ENCODE measurements around the gene STARD3NL.
"Not testable (repeated sequence)": the region's sequence is repeated elsewhere in the genome, so short reads cannot be mapped to it uniquely, and the experiment has no call there.

Gene STARD3NL

GRCh38 chr7:38235606-38236005 lies 57.6 kb downstream of the STARD3NL start:
- DNase-seq (ENCODE audit: low read depth) = no peak
- no peak overlapping the region for H3K4me3 ChIP-seq (ENCODE audit: low read length)
- TF ChIP-seq, protein P1, sequence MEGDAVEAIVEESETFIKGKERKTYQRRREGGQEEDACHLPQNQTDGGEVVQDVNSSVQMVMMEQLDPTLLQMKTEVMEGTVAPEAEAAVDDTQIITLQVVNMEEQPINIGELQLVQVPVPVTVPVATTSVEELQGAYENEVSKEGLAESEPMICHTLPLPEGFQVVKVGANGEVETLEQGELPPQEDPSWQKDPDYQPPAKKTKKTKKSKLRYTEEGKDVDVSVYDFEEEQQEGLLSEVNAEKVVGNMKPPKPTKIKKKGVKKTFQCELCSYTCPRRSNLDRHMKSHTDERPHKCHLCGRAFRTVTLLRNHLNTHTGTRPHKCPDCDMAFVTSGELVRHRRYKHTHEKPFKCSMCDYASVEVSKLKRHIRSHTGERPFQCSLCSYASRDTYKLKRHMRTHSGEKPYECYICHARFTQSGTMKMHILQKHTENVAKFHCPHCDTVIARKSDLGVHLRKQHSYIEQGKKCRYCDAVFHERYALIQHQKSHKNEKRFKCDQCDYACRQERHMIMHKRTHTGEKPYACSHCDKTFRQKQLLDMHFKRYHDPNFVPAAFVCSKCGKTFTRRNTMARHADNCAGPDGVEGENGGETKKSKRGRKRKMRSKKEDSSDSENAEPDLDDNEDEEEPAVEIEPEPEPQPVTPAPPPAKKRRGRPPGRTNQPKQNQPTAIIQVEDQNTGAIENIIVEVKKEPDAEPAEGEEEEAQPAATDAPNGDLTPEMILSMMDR (conservative IDR thresholded peaks at IDR 0.05; ENCODE audit: low read depth, low read length) = no peak

DNA sequence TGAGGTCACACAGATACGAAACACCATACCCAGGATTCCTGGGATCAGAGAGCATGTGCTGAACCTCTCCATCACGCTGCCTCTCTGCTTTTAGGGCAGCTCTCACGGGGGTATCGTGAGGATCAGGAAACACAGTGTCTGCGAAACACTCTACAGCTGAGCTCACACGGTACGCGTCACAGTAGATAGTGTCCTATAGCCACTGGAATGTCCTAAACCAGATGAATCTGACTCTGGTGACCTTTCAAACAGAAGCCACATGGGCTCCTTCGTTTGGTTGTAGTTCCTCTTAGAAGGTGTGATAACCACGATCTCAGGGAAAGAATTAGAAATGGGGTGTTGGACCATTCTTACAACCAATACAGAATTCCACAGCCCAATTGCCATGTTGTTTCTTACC lies 61.1 kb downstream of the STARD3NL start:
- not testable (repeated sequence) for DNase-seq (ENCODE audit: low read depth); H3K4me3 ChIP-seq (ENCODE audit: low read length)

- TF ChIP-seq, protein P1 (conservative IDR thresholded peaks at IDR 0.05; ENCODE audit: low read depth, low read length) = no peak
- DNase-seq (ENCODE audit: low read depth) = no peak
- H3K4me3 ChIP-seq (ENCODE audit: low read length) = no peak overlapping the region
Observed at GRCh38 chr7:38241071-38241470, 63.0 kb downstream of the STARD3NL start.

DNA sequence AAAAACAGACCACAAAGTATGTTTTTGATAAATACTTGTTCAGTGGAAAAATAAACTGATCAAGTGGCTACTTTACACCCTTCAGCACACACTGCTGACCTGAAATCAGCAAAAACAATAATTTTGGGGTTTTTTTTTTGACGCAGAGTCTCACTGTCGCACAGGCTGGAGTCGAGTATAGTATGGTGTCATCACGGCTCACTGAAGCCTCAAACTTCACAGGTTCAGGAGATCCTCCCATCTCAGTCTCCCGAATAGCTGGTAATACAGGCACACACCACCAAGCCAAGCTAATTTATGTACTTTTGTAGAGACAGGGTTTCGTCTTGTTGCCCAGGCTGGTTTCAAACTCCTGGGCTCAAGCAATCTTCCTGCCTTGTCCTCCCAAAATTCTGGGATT lies 64.8 kb downstream of the STARD3NL start:
- H3K4me3 ChIP-seq (ENCODE audit: low read length) = no peak overlapping the region
- DNase-seq (ENCODE audit: low read depth) = no peak
- TF ChIP-seq, protein P1 (conservative IDR thresholded peaks at IDR 0.05; ENCODE audit: low read depth, low read length) = no peak

GRCh38 chr7:38243345-38243744 lies 65.3 kb downstream of the STARD3NL start:
- DNase-seq (ENCODE audit: low read depth); H3K4me3 ChIP-seq (ENCODE audit: low read length): not testable (repeated sequence)

- no peak for DNase-seq (ENCODE audit: low read depth)
- H3K4me3 ChIP-seq (ENCODE audit: low read length) = no peak overlapping the region
- TF ChIP-seq, protein P1 (conservative IDR thresholded peaks at IDR 0.05; ENCODE audit: low read depth, low read length) = no peak
Observed at GRCh38 chr7:38244516-38244915, 66.5 kb downstream of the STARD3NL start.

DNA sequence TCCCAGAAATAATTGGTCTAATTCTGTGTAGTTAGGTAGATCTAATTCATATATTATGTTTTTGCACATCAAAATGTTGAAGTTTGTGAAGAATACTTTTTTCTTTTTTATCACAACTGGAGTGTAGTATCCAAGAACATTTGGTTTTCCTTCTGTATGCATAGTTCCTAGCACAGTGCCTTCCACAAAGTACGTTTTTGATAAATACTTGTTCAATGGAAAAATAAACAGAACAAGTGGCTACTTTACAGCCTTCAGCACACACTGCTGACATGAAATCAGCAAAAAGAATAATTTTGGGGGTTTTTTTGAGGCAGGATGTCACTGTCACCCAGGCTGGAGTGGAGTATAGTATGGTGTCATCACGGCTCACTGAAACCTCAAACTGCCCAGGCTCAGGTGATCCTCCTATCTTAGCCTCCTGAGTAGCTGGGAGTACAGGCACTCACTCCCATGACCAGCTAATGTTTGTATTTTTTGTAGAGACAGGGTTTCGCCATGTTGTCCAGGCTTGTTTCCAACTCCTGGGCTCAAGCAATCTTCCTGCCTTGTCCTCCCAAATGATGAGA lies 67.4 kb downstream of the STARD3NL start:
- DNase-seq (ENCODE audit: low read depth) = no peak
- TF ChIP-seq, protein P1 (conservative IDR thresholded peaks at IDR 0.05; ENCODE audit: low read depth, low read length) = no peak

GRCh38 chr7:38248069-38248567 lies 70.1 kb downstream of the STARD3NL start:
- H3K4me3 ChIP-seq (ENCODE audit: low read length) = no peak overlapping the region
- no peak for DNase-seq (ENCODE audit: low read depth)

More for the DNA sequence above, 67.4 kb downstream of the STARD3NL start:
- no peak overlapping the region for H3K4me3 ChIP-seq (ENCODE audit: low read length)

DNA sequence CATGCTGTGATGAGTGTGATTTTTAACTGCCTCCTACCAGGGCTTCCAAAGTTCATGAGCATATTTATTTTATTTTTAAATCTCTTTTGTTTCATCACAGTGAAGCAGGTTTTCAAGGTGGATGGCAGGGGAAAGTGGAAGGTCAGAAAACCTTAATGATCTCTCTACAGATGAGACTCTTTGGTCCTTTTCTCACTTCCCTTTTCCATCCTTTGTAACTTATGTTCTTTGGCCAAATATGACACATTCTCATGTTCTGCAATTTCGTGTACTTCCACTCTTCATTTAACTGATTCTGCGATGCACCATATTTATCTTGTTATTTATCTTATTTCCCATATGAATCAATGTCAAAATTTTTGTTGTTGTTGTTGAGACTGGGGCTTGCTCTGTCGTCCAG lies 71.8 kb downstream of the STARD3NL start:
- H3K4me3 ChIP-seq (ENCODE audit: low read length); DNase-seq (ENCODE audit: low read depth): not testable (repeated sequence)

More at GRCh38 chr7:38248069-38248567, 70.1 kb downstream of the STARD3NL start:
- TF ChIP-seq, protein P1 (conservative IDR thresholded peaks at IDR 0.05; ENCODE audit: low read depth, low read length) = no peak

All from retinal pigment epithelial cell (primary cell).